Measurements from ENCODE around the gene UBE2J2.

DNA sequence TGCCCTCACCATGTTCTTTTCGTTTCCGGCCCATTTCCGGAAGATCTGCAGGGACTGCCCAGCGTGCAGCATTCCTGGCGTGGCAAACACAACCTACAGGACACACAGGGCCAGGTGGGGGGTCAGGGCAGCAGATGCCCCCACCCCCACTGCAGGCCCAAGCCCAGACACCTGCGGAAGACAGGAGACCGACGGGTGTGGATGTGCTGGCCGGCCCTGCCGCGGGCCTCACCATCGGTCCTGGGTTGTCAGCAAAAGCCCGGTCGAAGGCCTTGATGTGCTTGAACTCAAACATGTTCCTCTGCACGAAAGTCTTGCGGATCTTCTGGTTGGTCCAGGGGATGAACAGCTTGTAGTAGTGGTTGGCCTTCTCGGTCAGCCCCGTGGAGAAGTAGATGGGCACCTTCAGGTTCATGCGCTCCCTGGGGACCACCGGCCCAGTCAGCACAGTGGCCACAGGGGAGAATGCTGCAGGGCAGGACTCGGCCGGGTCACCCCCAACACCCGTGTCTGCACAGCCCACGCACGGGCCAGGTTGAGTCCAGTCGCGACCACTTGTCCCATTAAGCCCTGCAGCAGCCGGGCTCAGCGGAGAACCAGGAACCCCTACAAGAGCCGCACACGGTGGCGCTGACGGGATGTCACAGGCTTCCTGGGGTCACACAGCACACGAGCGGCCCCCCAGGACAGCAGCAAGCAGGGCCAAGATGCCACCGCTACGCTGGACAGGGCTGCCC, 40.0 kb upstream of the UBE2J2 start:
- TF ChIP-seq GLIS3 (CRISPR knock-in tag; IDR thresholded peaks at IDR 0.05) (no peak), PATZ1 (CRISPR knock-in tag; IDR thresholded peaks at IDR 0.05; ENCODE audit: borderline replicate concordance) (no peak), ZFP30 (CRISPR knock-in tag; IDR thresholded peaks at IDR 0.05) (no peak), ZC3H10 (CRISPR knock-in tag; IDR thresholded peaks at IDR 0.05) (no peak), ZFP3 (CRISPR knock-in tag; IDR thresholded peaks at IDR 0.05) (no peak), ARNTL (CRISPR knock-in tag; IDR thresholded peaks at IDR 0.05; ENCODE audit: borderline replicate concordance, low read depth) (no peak)
- TF ChIP-seq, protein P1, sequence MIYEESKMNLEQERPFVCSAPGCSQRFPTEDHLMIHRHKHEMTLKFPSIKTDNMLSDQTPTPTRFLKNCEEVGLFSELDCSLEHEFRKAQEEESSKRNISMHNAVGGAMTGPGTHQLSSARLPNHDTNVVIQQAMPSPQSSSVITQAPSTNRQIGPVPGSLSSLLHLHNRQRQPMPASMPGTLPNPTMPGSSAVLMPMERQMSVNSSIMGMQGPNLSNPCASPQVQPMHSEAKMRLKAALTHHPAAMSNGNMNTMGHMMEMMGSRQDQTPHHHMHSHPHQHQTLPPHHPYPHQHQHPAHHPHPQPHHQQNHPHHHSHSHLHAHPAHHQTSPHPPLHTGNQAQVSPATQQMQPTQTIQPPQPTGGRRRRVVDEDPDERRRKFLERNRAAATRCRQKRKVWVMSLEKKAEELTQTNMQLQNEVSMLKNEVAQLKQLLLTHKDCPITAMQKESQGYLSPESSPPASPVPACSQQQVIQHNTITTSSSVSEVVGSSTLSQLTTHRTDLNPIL (CRISPR knock-in tag; IDR thresholded peaks at IDR 0.05; ENCODE audit: low read depth): no peak

Measured in SK-N-SH treated with all-trans-retinoic acid at 6 μM for 48 hours (cell line).